Measurements from ENCODE around the gene COPS9. TPM values are rescaled to one million over a fixed set of nuclear protein-coding genes. Genes with fewer than 3 reads are reported as not detected.

Gene COPS9
- total RNA-seq, 1 donor from 2014 or later = 95.0 TPM

Other genes with a start within 250 kb of the COPS9 start
- 84.8 TPM for gene NDUFA10, start 111.0 kb downstream of the COPS9 start, total RNA-seq
- not detected for gene OR6B2, start 105.9 kb downstream of the COPS9 start, total RNA-seq
- gene OR6B3, start 82.8 kb downstream of the COPS9 start, total RNA-seq = not detected
- gene OTOS, start 4.4 kb upstream of the COPS9 start, total RNA-seq = 0.41 TPM